ENCODE measurements around the gene STPG2. TPM values are rescaled to one million over a fixed set of nuclear protein-coding genes. Genes with fewer than 3 reads are reported as not detected.
"Not testable (repeated sequence)": the region's sequence is repeated elsewhere in the genome, so short reads cannot be mapped to it uniquely, and the experiment has no call there.

STPG2 gene
- total RNA-seq, 1 donor from 2014 or later: 15.6 TPM

DNA sequence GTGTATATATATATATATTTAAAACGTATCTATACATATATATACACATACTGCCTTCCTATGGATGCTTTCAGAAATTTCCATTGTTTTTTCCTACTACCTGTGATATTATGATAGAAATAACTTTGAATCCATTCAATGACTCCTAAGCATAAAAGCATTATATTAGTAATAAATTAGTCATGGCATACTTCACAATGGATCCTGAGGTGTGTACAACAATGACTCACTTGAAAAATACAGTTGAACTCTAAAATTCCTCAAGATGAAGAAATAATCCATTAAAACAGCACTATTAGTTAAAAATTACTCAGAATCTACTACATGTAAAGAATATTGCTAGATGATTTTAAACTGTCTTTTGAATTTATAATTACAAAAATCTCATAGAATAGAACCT, 201.1 kb downstream of the STPG2 start:
- no peak for DNase-seq

DNA sequence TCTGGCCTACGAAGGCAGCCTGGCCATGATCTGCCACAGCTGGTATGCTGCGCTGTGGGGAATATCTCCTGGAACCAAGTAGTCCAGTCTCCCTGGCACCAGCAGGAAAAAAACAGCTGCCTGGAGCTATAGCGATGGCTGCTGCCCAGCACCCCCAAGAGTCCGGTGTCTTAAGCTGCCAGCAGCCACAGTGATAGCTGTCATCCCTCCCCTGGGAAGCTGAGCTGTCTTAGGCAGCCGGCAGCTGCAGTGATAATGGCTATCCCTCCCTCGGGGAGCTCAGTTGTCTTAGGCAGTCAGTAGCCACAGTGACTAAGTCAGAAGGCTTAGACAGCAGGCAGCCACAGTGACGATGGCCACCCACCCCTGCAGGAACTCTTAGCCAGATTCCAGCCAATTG, 205.1 kb downstream of the STPG2 start:
- no peak for DNase-seq

DNA sequence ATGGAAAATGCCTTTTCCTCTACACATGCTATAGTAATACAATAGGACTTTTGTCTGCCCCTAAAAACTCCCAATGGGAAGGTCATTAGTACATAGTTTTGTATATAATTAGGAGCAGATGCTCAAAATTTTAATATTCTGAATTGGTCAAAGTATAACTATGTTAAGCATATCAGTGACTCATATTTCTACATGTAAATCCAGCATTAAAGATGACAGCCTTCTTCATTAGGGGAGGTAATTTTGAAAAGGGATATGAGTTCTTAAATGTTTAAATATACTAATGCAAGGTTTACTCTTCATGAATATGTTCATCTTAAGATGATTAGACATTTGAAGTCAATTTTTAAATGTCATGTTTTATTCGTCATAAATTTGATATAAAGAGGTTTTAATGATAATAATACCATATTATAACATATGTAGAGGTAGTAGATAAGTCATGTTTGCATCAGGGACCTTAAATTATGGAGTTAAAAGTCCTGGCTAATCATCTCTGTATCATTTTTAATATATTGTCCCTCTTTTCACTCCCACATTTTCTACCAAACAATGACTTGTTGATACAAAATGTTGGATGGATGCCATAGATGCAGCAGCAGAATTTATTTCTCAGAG, 218.8 kb downstream of the STPG2 start:
- DNase-seq: no peak

DNA sequence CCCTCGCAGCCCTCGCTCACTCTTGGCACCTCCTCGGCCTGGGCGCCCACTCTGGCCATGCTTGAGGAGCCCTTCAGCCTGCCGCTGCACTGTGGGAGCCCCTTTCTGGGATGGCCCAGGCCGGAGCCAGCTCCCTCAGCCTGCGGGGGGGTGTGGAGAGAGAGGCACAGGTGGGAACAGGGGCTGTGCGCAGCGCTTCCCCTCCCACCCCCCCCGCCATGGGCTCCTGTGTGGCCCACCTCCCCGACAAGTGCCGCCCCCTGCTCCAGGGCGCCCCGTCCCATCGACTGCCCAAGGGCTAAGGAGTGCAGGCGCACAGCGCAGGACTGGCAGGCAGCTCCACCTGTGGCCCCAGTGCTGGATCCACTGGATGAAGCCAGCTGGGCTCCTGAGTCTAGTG, 220.2 kb downstream of the STPG2 start:
- DNase-seq: no peak

DNA sequence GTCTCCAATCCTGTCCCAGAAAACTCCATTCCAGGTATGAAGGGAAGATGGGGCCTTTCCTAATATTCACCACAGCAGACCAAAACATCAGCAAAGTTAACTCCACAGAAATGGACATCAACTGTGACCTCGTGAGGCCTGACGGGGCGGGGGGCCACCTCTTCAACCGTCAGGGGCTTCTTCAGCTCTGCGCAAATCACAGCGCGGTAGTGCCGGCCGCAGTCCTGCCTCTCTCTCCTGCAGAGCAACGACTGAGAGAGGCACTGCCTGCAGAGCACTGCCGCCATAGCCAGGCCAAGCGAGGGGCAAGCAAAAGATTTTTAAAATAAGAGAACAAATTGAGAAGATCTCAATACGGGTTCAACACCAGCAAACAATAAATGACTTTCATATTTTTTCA, 226.2 kb downstream of the STPG2 start:
- DNase-seq: no peak

DNA sequence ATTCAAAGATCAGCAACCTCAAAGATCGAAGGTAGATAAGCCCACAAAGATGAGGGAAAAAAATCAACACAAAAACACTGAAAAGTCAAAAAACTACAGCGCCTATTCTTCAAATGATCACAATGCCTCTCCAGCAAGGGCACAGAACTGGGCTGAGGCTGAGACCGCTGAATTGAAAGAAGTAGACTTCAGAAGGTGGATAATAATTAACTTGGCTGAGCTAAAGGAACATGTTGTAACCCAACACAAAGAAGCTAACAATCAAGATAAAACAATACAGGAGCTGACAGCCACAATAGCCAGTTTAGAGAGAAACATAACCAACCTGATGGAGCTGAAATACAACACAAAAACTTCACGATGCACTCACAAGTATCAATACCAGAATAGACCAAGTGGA, 231.1 kb downstream of the STPG2 start:
- DNase-seq: no peak

DNA sequence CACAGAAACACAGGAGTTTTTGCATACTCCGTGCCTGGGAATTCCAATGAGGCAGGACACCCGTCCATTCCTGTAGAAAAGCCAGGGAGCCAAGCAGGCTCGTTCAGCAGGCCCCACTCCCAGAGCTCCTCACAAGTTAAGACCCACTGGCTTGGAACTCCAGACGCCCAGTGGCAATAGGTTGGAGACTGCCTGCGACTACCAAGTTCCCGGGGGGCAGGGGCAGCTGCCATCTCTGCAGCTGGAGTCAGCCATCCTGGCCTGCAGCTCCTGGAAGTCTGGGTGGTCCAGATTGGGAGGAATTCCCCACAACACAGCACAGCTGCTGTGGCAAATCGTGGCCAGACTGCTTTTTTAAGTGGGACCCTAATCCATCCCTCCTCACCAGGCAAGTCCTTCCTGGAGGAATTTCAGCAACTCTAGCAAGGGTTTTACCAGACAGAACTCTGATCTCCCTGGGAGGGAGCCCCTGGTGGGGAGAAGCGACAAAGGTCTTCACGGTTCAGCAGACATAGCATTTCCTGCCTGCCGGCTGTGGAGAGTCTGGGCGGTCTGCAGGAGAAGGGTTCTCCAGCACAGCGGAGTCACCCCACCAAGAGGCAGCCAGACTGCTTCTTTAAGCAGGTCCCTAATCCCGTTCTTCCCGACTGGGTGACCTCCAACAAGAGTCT, 231.9 kb downstream of the STPG2 start:
- no peak for DNase-seq

DNA sequence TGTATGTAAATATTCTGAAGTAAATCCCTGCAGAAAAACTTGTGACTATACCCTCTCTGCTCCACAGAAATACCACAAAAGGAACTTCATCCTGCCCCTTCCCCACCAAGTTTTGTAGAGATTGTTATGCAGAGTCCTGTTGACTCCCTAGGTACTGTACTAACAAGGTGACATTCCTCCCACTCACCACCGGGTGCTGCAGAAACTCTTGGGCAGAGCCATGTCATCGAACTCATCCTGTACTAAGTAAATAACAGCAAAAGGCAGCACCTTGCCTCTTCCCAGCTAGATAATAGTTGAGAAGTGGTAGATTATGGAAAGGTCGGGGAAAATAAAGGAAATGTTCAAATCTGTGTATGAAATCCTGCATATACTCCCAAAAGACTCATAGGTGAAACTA, 233.3 kb downstream of the STPG2 start:
- DNase-seq: no peak

DNA sequence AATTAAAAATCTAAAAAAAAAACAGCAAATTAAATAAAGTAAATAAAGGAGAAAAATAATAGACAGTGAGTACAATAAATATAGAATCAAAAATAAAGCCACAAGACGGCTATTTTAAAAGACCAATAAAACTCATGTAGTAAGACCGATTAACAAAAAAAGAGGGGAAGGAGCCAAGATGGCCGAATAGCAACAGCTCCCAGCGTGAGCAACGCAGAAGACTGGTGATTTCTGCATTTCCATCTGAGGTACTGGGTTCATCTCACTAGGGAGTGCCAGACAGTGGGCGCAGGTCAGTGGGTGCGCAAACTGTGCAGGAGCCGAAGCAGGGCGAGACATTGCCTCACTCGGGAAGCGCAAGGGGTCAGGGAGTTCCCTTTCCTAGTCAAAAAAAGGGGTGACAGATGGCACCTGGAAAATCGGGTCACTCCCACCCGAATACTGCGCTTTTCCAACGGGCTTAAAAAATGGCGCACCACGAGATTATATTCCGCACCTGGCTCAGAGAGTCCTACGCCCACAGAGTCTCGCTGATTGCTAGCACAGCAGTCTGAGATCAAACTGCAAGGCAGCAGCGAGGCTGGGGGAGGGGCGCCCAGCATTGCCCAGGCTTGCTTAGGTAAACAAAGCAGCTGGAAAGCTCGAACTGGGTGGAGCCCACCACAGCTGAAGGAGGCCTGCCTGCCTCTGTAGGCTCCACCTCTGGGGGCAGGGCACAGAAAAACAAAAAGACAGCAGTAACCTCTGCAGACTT, 239.7 kb downstream of the STPG2 start:
- not testable (repeated sequence) for DNase-seq

DNA sequence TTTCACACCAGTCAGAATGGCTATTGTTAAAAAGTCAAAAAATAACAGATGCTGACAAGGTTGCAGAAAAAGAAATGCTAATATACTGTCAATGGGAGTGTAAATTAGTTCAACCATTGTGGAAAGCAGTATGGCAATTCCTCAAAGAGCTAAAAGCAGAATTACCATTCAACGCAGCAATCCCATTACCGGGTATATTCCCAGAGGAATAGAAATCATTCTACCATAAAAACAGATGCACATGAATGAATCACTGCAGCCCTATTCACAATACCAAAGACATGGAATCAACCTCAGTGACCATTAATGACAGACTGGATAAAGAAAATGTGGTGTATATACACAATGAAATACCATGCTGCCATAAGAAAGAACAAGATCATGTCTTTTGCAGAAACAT, 243.0 kb downstream of the STPG2 start:
- DNase-seq: no peak

DNA sequence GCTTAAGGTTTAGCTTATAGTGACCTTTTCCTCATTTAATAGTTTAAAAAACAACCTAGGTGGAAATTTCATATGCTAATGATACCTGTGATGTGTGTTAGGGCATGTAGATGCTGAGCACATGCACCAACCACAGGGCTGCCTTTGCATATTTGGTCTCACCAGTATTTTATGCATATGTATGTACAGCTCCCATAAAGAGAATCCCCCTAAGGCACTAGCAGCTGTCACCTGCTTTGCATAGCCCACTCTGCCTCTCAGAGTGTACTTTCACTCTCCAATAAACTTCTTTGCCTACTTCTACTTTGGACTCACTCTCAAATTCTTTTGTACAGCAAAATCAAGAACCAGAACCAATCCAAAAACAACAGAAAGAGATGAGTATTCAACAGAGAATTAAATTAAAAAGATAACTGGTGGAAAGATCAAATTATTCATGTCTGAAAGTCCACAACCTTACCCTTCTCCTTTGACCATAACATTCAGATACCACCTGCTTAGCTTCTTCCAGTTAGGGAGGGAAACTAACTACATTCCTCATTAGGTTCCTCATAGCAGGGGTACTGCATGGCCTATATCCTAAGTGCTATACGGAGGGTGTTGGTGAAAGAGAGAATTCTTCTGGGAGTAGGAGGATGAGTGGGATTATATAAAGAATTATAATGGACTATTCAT, 250.5 kb downstream of the STPG2 start:
- DNase-seq: no peak

DNA sequence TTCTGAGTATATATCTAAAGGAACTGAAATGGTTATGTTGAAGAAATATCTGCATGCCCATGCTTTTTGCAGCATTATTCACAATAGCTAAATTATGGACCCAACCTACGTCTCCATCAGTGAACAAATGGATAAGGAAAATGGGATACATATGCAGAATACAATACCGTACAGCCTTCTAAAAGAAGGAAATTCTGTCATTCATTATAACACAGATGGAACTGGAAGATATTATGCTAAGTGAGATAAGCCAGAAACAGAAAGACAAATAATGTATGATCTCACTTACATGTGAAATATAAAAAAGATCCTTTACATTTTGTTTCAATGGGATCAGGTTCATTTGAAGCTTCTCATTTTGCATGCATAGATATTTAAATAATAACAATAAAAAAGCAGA, 263.3 kb downstream of the STPG2 start:
- no peak for DNase-seq

DNA sequence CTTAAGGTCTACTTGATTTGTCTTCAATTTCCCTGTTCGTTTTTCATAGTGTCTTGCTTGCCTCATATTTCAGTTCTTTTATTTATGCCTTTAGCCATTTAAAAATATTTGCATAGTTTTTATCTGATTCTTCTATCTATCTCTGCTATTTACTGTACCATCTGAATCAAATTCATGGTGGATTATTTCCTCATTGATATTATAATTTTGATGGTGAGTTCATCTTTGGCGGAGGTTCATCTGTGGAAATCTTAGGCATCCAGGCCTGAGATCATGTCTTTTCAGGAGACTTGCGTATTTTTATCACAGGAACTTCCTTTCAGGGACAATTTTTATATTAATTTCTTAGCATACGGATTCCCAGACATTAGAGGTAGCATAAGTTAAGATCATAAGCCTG, 275.2 kb downstream of the STPG2 start:
- no peak for DNase-seq

DNA sequence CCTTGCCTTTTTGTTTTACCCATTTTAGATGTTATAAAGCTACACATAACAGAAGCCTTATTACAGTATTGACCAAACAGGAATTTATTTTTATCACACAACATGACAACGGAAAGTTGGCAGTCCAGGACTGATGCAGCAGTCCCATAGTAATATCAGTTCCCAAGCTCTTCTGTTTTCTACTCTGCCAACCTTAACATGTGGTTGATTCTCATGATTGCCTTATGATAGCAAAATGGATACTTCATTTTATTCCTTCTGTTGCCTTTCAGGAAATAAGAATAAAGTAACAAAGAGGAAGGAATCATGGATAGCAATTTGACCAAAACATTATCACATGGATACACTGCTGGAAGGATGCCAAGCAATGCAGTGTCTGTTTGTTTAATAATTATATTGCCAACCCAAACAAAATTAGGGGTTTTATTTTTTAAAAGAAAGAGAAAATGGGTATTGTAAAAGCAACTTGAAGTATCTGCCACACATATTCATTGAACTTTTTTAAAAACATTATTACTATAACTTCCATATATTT, 275.7 kb downstream of the STPG2 start:
- DNase-seq: no peak

DNA sequence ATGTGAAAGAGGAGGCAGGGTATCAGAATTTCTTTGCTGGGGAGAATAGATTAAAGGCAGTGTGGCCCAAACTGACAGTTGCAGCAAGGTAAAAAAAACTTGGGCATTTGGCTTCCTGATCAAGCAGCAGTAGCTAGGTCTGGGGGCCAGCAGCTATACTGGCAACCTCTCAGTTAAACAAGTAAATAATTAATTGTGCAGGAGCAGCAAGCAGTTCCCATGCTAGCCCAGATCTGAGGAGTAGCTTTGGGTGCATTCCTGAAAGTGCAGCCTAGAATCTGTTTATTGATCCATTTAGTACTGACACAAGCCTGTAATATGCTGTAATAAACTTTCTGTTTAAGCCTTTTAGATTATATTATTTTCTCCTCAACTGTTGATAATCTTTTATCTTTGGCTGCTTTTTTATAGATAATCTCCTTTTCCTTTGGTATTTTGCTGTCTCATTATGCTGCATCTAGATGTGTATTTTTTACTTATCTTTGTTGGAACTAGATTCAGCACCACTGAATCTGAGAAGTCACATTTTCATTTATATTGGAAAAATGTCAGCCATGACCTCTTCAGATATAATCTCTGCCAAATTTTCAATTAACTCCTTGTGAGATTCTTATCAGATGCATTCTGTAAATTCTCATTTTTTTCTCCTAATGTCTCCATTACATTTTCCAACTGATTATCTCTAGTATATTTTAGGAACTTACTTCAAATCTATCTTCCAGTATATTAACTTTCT, 276.3 kb downstream of the STPG2 start:
- no peak for DNase-seq

DNA sequence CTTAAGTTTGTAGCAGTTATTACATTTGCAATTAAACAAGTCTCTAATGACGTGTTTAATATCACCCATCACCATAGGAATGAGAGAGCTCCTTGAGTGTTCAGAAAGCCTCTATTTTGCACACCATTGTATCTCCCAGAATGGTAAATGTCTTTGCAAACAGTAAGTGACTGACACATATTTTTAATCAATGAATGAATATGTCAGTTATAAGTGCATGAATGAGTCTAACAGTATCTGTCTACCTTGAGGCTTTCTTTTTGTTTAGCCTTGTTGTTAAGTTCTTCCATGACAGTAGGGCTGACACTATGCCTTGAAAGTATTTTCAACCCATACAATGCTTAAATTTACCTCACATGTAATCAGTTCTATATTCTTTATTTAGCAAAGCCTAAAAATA, 292.2 kb downstream of the STPG2 start:
- DNase-seq: no peak

DNA sequence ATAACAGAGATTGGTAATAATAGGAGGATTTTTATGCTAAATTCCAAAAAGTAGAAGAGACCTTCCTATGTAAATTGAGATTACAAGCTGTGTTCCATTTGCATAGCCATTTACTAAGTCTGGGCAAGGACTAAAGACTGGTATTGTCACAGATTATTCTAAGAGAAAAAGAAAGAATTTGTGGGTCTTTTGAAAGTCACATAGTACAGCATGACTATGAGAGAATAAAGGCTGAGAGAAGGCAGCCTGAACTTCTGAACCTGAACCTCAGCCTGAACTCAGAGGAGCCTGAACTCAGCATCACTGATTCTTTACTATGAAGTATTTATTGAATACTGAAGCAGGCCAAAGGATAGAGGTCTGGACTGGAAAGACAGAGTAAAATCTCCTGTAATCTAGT, 297.5 kb downstream of the STPG2 start:
- DNase-seq: no peak

DNA sequence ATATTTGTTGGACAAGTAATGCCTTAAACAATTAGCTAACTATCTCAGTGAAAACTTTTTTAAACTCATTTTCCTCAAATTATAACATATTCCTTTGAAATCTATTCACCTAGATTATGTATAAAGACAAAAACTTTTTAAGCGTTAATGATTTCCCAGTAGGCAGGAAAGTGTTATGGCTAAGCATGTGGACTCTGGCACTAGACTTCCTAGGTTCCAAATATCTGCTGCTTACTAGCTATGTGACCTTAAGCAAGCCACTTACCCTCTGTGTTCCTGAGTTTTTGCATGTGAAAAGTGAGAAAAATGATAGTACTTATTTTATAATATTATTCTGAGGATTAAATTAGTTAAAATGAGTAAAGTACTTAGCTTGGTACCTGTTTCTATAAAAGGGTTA, 301.8 kb downstream of the STPG2 start:
- no peak for DNase-seq

DNA sequence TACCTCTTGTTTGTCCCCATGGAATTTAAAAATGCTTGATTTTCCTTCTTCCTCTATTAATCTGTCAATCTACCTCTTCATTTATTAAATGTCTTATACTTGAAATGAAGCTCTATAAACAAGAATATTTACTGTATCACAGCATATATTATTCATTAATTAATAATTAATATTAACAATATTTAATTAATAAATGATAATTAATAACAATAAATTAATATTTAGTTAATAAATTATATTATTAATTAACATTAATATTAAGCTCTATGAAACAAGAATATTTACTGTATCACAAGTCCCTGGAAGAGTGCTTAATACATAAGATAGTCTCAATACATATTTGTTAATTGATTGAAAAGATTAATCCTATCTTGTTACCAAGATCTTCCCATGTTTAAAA, 306.6 kb downstream of the STPG2 start:
- no peak for DNase-seq

DNA sequence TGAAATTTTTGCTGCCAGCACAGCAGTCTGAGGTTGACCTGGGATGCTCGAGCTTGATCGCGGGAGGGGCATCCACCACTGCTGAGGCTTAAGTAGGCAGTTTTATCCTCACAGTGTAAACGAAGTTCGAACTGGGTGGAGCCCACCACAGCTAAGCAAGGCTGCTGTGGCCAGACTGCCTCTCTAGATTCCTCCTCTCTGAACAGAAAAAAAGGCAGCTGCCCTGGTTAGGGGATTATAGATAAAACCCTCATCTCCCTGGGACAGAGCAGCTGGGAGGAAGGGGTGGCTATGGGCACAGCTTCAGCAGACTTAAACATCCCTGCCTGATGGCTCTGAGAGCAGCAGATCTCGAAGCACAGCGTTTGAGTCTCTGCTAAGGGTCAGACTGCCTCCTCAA, 314.6 kb downstream of the STPG2 start:
- no peak for DNase-seq

DNA sequence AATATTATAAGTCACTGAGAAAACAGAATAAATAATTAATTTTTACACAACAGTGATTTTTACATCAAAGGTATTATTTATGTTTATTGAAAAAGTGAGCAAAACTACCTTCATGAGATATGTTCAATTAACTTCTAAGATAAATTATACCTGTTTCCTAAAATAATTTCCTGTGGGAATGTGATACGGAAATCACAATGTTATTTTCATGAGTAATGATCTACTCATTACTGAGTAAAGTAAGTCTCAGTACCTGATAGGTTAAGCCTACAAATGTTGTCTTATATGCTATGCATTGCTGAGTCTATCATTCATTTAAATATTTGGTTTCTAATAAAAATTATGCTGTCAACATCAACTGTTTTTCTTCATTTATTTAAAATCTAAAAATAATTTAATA, 324.0 kb downstream of the STPG2 start:
- no peak for DNase-seq

DNA sequence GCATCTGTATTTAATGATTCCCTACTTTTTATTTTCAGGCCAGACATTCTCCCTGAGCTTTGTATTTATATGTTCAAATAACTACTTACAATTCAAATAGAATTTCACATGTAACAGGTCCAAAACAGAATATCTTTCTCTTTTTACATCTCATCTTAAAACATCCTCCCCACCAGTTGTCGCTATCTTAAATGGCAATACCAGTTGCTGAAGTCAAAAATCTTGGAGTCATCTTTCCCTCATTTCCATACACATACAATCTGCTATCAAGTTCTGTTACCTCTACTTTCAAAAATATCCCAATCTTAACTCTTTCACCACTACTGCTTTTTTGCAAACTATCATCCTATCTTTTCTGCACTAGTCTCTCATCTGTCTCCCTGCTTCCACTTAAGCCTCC, 330.5 kb downstream of the STPG2 start:
- DNase-seq: no peak

All from occipital lobe (tissue), 2 donors.